HEK293 (cell line): ENCODE measurements around the gene THSD7B.

ENCODE experiments used
- CTCF ChIA-PET: fragments of 350-600 bp; formaldehyde crosslinking; extraction: SDS; loops from one replicate; lab custom pipeline; 2021; ENCODE audit warnings: antibody characterized with exemption; lab: Yijun Ruan, JAX
- POLR2A ChIA-PET: fragments of 300-600 bp; formaldehyde crosslinking; extraction: SDS; loops from one replicate; lab custom pipeline; 2020; ENCODE audit warnings: antibody characterized with exemption, inconsistent platforms; lab: Yijun Ruan, JAX
- H3K27ac ChIP-seq: fragments of 200-500 bp; sonication (Bioruptor generic); 2 replicates; pipeline ENCODE4 v1.5.1; 2014; ENCODE audit warnings: low read depth, low read length, control low read depth, inconsistent platforms; ENCODE audit errors: extremely low read depth
- H3K36me3 ChIP-seq, 2 experiments: fragments of 200-500 bp in 1 of 2; sonication (Bioruptor generic) in 1 of 2; 1 replicate in 1 of 2; 2 replicates in 1 of 2; pipeline ENCODE4 v1.5.1; 2014 to 2017; ENCODE audit warnings: inconsistent platforms in 2 of 2, low read length in 2 of 2; ENCODE audit not compliant: control insufficient read depth in 2 of 2, insufficient read depth in 1 of 2
- H3K4me1 ChIP-seq: fragments of 200-500 bp; sonication (Bioruptor generic); 2 replicates; pipeline ENCODE4 v1.5.1; 2014; ENCODE audit warnings: mild to moderate bottlenecking, low read length, inconsistent platforms; ENCODE audit not compliant: control insufficient read depth, insufficient read depth
- H3K4me3 ChIP-seq: 2 replicates; pipeline ENCODE4 v1.5.1; 2011; ENCODE audit warnings: low read depth, mild to moderate bottlenecking, control low read depth, low read length, moderate library complexity
- H3K9me3 ChIP-seq: fragments of 200-500 bp; sonication (Bioruptor generic); 2 replicates; pipeline ENCODE4 v1.5.1; 2014; ENCODE audit warnings: low read depth, low read length, inconsistent platforms; ENCODE audit not compliant: control insufficient read depth, insufficient read depth
- FEZF1 ChIP-seq: fragments of 450-650 bp; formaldehyde crosslinking; IDR thresholded peaks from 2 replicates; pipeline ENCODE4 v1.5.1; 2016; ENCODE audit warnings: missing biosample characterization, missing genetic modification characterization
- HOXA7 ChIP-seq: sonication (generic); formaldehyde crosslinking; IDR thresholded peaks from 2 replicates; pipeline ENCODE4 v1.8.1; 2022; ENCODE audit warnings: missing genetic modification reagents, borderline replicate concordance
- IKZF3 ChIP-seq: fragments of 450-650 bp; IDR thresholded peaks from 2 replicates; pipeline ENCODE4 v1.5.0; 2018; ENCODE audit warnings: missing biosample characterization, mild to moderate bottlenecking, missing genetic modification characterization, moderate library complexity
- KLF1 ChIP-seq: fragments of 450-650 bp; formaldehyde crosslinking; IDR thresholded peaks from 2 replicates; pipeline ENCODE4 v1.5.1; 2016; ENCODE audit warnings: missing biosample characterization, missing genetic modification characterization
- KLF16 ChIP-seq: fragments of 450-650 bp; formaldehyde crosslinking; IDR thresholded peaks from 2 replicates; pipeline ENCODE4 v1.5.1; 2017; ENCODE audit warnings: missing biosample characterization, missing genetic modification characterization
- MZF1 ChIP-seq: fragments of 450-650 bp; formaldehyde crosslinking; IDR thresholded peaks from 2 replicates; pipeline ENCODE4 v1.5.1; 2017; ENCODE audit warnings: missing biosample characterization, missing genetic modification characterization, borderline replicate concordance
- OVOL3 ChIP-seq: fragments of 450-650 bp; formaldehyde crosslinking; IDR thresholded peaks from 2 replicates; pipeline ENCODE4 v1.5.1; 2016; ENCODE audit warnings: missing biosample characterization, missing genetic modification characterization
- PRDM1 ChIP-seq: fragments of 450-650 bp; formaldehyde crosslinking; IDR thresholded peaks from 2 replicates; pipeline ENCODE4; 2016; ENCODE audit warnings: missing biosample characterization, missing genetic modification characterization
- RBAK ChIP-seq: fragments of 450-650 bp; formaldehyde crosslinking; IDR thresholded peaks from 2 replicates; pipeline ENCODE4 v1.5.1; 2016; ENCODE audit warnings: missing biosample characterization, missing genetic modification characterization
- SCRT1 ChIP-seq: fragments of 450-650 bp; formaldehyde crosslinking; IDR thresholded peaks from 2 replicates; pipeline ENCODE4 v1.5.1; 2016; ENCODE audit warnings: missing biosample characterization, missing genetic modification characterization, borderline replicate concordance
- TRIM28 ChIP-seq: IDR thresholded peaks from 2 replicates; pipeline ENCODE4 v1.6.1; 2011; ENCODE audit warnings: low read length, control low read depth, borderline replicate concordance
- ZBTB8A ChIP-seq: fragments of 450-650 bp; formaldehyde crosslinking; IDR thresholded peaks from 2 replicates; pipeline ENCODE4 v1.5.1; 2016; ENCODE audit warnings: missing biosample characterization, missing genetic modification characterization
- ZNF211 ChIP-seq: fragments of 450-650 bp; formaldehyde crosslinking; IDR thresholded peaks from 2 replicates; pipeline ENCODE4 v1.5.1; 2016; ENCODE audit warnings: low read depth, missing biosample characterization, missing genetic modification characterization
- ZNF248 ChIP-seq: fragments of 450-650 bp; formaldehyde crosslinking; IDR thresholded peaks from 2 replicates; pipeline ENCODE4 v1.5.1; 2017; ENCODE audit warnings: missing biosample characterization, missing genetic modification characterization
- ZNF311 ChIP-seq: fragments of 450-650 bp; formaldehyde crosslinking; IDR thresholded peaks from 2 replicates; pipeline ENCODE4 v1.5.1; 2017; ENCODE audit warnings: missing biosample characterization, missing genetic modification characterization, borderline replicate concordance
- ZNF423 ChIP-seq: fragments of 450-650 bp; formaldehyde crosslinking; IDR thresholded peaks from 2 replicates; pipeline ENCODE4 v1.5.1; 2016; ENCODE audit warnings: missing biosample characterization, missing genetic modification characterization
- ZNF426 ChIP-seq: fragments of 450-650 bp; formaldehyde crosslinking; IDR thresholded peaks from 2 replicates; pipeline ENCODE4 v1.5.1; 2017; ENCODE audit warnings: missing biosample characterization, missing genetic modification characterization, mild to moderate bottlenecking, inconsistent platforms, moderate library complexity
- ZNF473 ChIP-seq: fragments of 450-650 bp; formaldehyde crosslinking; IDR thresholded peaks from 2 replicates; pipeline ENCODE4 v1.5.1; 2017; ENCODE audit warnings: missing biosample characterization, missing genetic modification characterization
- ZNF514 ChIP-seq: fragments of 450-650 bp; formaldehyde crosslinking; IDR thresholded peaks from 2 replicates; pipeline ENCODE4 v1.5.1; 2016; ENCODE audit warnings: missing biosample characterization, missing genetic modification characterization
- ZNF518A ChIP-seq: fragments of 450-650 bp; formaldehyde crosslinking; conservative IDR thresholded peaks from 2 replicates; pipeline ENCODE4 v1.5.1; 2016; ENCODE audit warnings: low read depth, missing biosample characterization, missing genetic modification characterization
- ZNF654 ChIP-seq: fragments of 450-650 bp; formaldehyde crosslinking; IDR thresholded peaks from 2 replicates; pipeline ENCODE4 v1.5.1; 2016; ENCODE audit warnings: low read depth, missing biosample characterization, missing genetic modification characterization
- ZNF664 ChIP-seq: fragments of 450-650 bp; formaldehyde crosslinking; IDR thresholded peaks from 2 replicates; pipeline ENCODE4 v1.5.1; 2016; ENCODE audit warnings: missing biosample characterization, missing genetic modification characterization
- ZNF670 ChIP-seq: fragments of 450-650 bp; formaldehyde crosslinking; IDR thresholded peaks from 2 replicates; pipeline ENCODE4 v1.5.1; 2016; ENCODE audit warnings: missing biosample characterization, missing genetic modification characterization, low read depth
- ZNF776 ChIP-seq: fragments of 450-650 bp; formaldehyde crosslinking; IDR thresholded peaks from 2 replicates; pipeline ENCODE4 v1.5.0; 2017; ENCODE audit warnings: missing biosample characterization, missing genetic modification characterization, borderline replicate concordance
- TF ChIP-seq, protein P1 (sequence below): fragments of 450-650 bp; formaldehyde crosslinking; IDR thresholded peaks from 2 replicates; pipeline ENCODE4 v1.5.1; 2016; ENCODE audit warnings: missing biosample characterization, missing genetic modification characterization
- TF ChIP-seq, protein P2 (sequence below): fragments of 450-650 bp; formaldehyde crosslinking; IDR thresholded peaks from 2 replicates; pipeline ENCODE4 v1.5.1; 2016; ENCODE audit warnings: missing biosample characterization, missing genetic modification characterization, low read depth
- TF ChIP-seq, protein P3 (sequence below): fragments of 450-650 bp; formaldehyde crosslinking; IDR thresholded peaks from 2 replicates; pipeline ENCODE4 v1.5.1; 2016; ENCODE audit warnings: missing biosample characterization, missing genetic modification characterization

Gene THSD7B

GRCh38 chr2:137383391-137383790 lies 618.0 kb downstream of the THSD7B start:
- H3K36me3 ChIP-seq = no peaks in the 10 kb centered on the region
- H3K4me3 ChIP-seq = no peak overlapping the region
- CTCF ChIA-PET = no interaction called here
- H3K9me3 ChIP-seq = no peaks in the 10 kb centered on the region
- TF ChIP-seq TRIM28 = peak; percentile 22; the same call in 1 of the 2 replicates
- TF ChIP-seq ZBTB8A (tag by site-specific recombination) = no peak
- TF ChIP-seq ZNF248 (tag by site-specific recombination) = no peak
- no peak for TF ChIP-seq ZNF654
- TF ChIP-seq ZNF664 (tag by site-specific recombination) = no peak
- no peak for TF ChIP-seq ZNF473 (tag by site-specific recombination)
- no peak for TF ChIP-seq ZNF670 (tag by site-specific recombination)
- no peak overlapping the region for H3K27ac ChIP-seq
- no peaks in the 10 kb centered on the region for H3K4me1 ChIP-seq
- POLR2A ChIA-PET = no interaction called here

- Histone ChIP-seq H3K4me1 (no peaks in the 10 kb centered on the region), H3K36me3 (no peaks in the 10 kb centered on the region), H3K27ac (no peak overlapping the region), H3K4me3 (no peak overlapping the region), H3K9me3 (no peaks in the 10 kb centered on the region)
- CTCF ChIA-PET = no interaction called here
- no peak for TF ChIP-seq MZF1 (tag by site-specific recombination)
- TF ChIP-seq HOXA7 (CRISPR knock-in tag) = no peak
- no peak for TF ChIP-seq ZNF311 (tag by site-specific recombination)
- no peak for TF ChIP-seq KLF1 (tag by site-specific recombination)
- TF ChIP-seq FEZF1 = no peak
- no peak for TF ChIP-seq ZNF514
- no peak for TF ChIP-seq RBAK (tag by site-specific recombination)
- TF ChIP-seq KLF16 = no peak
- no peak for TF ChIP-seq ZNF776 (tag by site-specific recombination)
- no peak for TF ChIP-seq ZNF426 (tag by site-specific recombination)
- no peak for TF ChIP-seq ZNF211 (tag by site-specific recombination)
- TF ChIP-seq IKZF3 = no peak
- TF ChIP-seq SCRT1 = no peak
- TF ChIP-seq OVOL3 (tag by site-specific recombination) = no peak
- TF ChIP-seq PRDM1 (tag by site-specific recombination) = no peak
- no peak for TF ChIP-seq ZNF518A (tag by site-specific recombination)
- TF ChIP-seq, protein P1, sequence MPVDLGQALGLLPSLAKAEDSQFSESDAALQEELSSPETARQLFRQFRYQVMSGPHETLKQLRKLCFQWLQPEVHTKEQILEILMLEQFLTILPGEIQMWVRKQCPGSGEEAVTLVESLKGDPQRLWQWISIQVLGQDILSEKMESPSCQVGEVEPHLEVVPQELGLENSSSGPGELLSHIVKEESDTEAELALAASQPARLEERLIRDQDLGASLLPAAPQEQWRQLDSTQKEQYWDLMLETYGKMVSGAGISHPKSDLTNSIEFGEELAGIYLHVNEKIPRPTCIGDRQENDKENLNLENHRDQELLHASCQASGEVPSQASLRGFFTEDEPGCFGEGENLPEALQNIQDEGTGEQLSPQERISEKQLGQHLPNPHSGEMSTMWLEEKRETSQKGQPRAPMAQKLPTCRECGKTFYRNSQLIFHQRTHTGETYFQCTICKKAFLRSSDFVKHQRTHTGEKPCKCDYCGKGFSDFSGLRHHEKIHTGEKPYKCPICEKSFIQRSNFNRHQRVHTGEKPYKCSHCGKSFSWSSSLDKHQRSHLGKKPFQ (tag by site-specific recombination) = no peak
- TF ChIP-seq, protein P2, sequence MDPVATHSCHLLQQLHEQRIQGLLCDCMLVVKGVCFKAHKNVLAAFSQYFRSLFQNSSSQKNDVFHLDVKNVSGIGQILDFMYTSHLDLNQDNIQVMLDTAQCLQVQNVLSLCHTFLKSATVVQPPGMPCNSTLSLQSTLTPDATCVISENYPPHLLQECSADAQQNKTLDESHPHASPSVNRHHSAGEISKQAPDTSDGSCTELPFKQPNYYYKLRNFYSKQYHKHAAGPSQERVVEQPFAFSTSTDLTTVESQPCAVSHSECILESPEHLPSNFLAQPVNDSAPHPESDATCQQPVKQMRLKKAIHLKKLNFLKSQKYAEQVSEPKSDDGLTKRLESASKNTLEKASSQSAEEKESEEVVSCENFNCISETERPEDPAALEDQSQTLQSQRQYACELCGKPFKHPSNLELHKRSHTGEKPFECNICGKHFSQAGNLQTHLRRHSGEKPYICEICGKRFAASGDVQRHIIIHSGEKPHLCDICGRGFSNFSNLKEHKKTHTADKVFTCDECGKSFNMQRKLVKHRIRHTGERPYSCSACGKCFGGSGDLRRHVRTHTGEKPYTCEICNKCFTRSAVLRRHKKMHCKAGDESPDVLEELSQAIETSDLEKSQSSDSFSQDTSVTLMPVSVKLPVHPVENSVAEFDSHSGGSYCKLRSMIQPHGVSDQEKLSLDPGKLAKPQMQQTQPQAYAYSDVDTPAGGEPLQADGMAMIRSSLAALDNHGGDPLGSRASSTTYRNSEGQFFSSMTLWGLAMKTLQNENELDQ = no peak
- TF ChIP-seq, protein P3, sequence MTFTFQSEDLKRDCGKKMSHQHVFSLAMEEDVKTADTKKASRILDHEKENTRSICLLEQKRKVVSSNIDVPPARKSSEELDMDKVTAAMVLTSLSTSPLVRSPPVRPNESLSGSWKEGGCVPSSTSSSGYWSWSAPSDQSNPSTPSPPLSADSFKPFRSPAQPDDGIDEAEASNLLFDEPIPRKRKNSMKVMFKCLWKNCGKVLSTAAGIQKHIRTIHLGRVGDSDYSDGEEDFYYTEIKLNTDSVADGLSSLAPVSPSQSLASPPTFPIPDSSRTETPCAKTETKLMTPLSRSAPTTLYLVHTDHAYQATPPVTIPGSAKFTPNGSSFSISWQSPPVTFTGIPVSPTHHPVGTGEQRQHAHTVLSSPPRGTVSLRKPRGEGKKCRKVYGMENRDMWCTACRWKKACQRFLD (tag by site-specific recombination) = no peak
- TF ChIP-seq ZNF423 = no peak
- POLR2A ChIA-PET = no interaction called here
Observed at GRCh38 chr2:137387044-137387443, 621.7 kb downstream of the THSD7B start.
